OCI-LY7 (cell line): ENCODE data around the gene AMHR2. TPM values are rescaled to one million over a fixed set of nuclear protein-coding genes. Genes with fewer than 3 reads are reported as not detected.

ENCODE experiments used
- BruUV-seq: library from RNA; stranded (reverse); fragments of 400-500 nt; replicated peaks from 2 replicates; lab custom pipeline; 2021; lab: Mats Ljungman, UMichigan
- CTCF ChIA-PET: fragments of 300-600 bp; sonication (Branson Sonifier 250); formaldehyde crosslinking; loops from one replicate; lab custom pipeline; 2022; ENCODE audit warnings: antibody characterized with exemption; ENCODE audit not compliant: unreplicated experiment; lab: Charles Lee
- POLR2A ChIA-PET: fragments of 300-600 bp; sonication (Branson Sonifier 250); formaldehyde crosslinking; loops from one replicate; lab custom pipeline; 2022; ENCODE audit warnings: antibody characterized with exemption; lab: Charles Lee
- DNase-seq: peaks from one replicate; pipeline ENCODE4 v3.0.0-alpha.2; 2015; ENCODE audit warnings: low spot score
- H2AFZ ChIP-seq: fragments of 200-600 bp; sonication (generic), shearing (Covaris generic); 2 replicates; pipeline ENCODE4 v1.6.1; 2014; ENCODE audit warnings: mild to moderate bottlenecking, antibody characterized with exemption, low read length, moderate library complexity
- H3K27ac ChIP-seq: fragments of 200-600 bp; sonication (generic); 2 replicates; pipeline ENCODE4 v1.5.1; 2014; ENCODE audit warnings: mixed run types, low read depth, mild to moderate bottlenecking, moderate library complexity, low read length, inconsistent platforms; ENCODE audit not compliant: poor library complexity, severe bottlenecking
- H3K36me3 ChIP-seq: fragments of 200-600 bp; sonication (generic); 2 replicates; pipeline ENCODE4 v1.6.1; 2014; ENCODE audit warnings: mild to moderate bottlenecking, antibody characterized with exemption, low read length, moderate library complexity, mixed read lengths; ENCODE audit not compliant: insufficient read depth
- H3K4me1 ChIP-seq: fragments of 200-600 bp; sonication (generic); 2 replicates; pipeline ENCODE4 v1.5.1; 2014; ENCODE audit warnings: mild to moderate bottlenecking, low read length; ENCODE audit not compliant: insufficient read depth, poor library complexity, severe bottlenecking
- H3K4me2 ChIP-seq: fragments of 200-600 bp; sonication (generic); 2 replicates; pipeline ENCODE4 v1.6.1; 2014; ENCODE audit warnings: mild to moderate bottlenecking, low read length
- H3K4me3 ChIP-seq: fragments of 200-600 bp; sonication (generic); 2 replicates; pipeline ENCODE4 v1.5.1; 2014; ENCODE audit warnings: mild to moderate bottlenecking, low read depth, low read length; ENCODE audit not compliant: poor library complexity, severe bottlenecking
- H3K79me2 ChIP-seq: fragments of 200-600 bp; sonication (generic); 2 replicates; pipeline ENCODE4 v1.6.1; 2016; ENCODE audit warnings: low read depth, mild to moderate bottlenecking, low read length, moderate library complexity, mixed read lengths; ENCODE audit not compliant: insufficient read depth
- H3K9me2 ChIP-seq: fragments of 200-600 bp; sonication (generic); 2 replicates; pipeline ENCODE4 v1.6.1; 2016; ENCODE audit warnings: mild to moderate bottlenecking, low read length, mixed read lengths; ENCODE audit not compliant: insufficient read depth
- H3K9me3 ChIP-seq: fragments of 200-600 bp; sonication (generic); 2 replicates; pipeline ENCODE4 v1.6.1; 2014; ENCODE audit warnings: mild to moderate bottlenecking, mixed run types, low read length, mixed read lengths
- H4K20me1 ChIP-seq: fragments of 200-600 bp; sonication (generic); 2 replicates; pipeline ENCODE4 v1.6.1; 2014; ENCODE audit warnings: mild to moderate bottlenecking, antibody characterized with exemption, low read length, moderate library complexity, mixed read lengths; ENCODE audit not compliant: insufficient read depth
- EZH2phosphoT487 ChIP-seq: fragments of 200-600 bp; sonication (generic); IDR thresholded peaks from 2 replicates; pipeline ENCODE4 v1.6.1; 2018; ENCODE audit warnings: low read depth, borderline replicate concordance, mild to moderate bottlenecking, mixed run types, antibody characterized with exemption, low read length, moderate library complexity, mixed read lengths
- intact Hi-C: fragments of 100-400 bp; cut with micrococcal nuclease; formaldehyde crosslinking; loops from one replicate; pipeline ENCODE4 v1.10.0; 2022; ENCODE audit not compliant: unreplicated experiment
- total RNA-seq, 2 experiments: library from RNA; depleted of rRNA in 1 of 2; stranded (reverse); fragments of >200 nt in 1 of 2; shearing (Covaris generic) in 1 of 2; gene quantifications; 2 replicates each; pipeline ENCODE4 v1.2.3, GENCODE V29; 2014 to 2022
- TF ChIP-seq, protein P1 (sequence below): fragments of 200-600 bp; sonication (generic); conservative IDR thresholded peaks from 2 replicates; pipeline ENCODE4 v1.5.1; 2014; ENCODE audit warnings: mild to moderate bottlenecking, antibody characterized with exemption, low read length, moderate library complexity, mixed read lengths

Gene AMHR2
- total RNA-seq, 2 experiments from 2014 or later, result not detected

- intact Hi-C loops, result no loop called here
- TF ChIP-seq, protein P1, sequence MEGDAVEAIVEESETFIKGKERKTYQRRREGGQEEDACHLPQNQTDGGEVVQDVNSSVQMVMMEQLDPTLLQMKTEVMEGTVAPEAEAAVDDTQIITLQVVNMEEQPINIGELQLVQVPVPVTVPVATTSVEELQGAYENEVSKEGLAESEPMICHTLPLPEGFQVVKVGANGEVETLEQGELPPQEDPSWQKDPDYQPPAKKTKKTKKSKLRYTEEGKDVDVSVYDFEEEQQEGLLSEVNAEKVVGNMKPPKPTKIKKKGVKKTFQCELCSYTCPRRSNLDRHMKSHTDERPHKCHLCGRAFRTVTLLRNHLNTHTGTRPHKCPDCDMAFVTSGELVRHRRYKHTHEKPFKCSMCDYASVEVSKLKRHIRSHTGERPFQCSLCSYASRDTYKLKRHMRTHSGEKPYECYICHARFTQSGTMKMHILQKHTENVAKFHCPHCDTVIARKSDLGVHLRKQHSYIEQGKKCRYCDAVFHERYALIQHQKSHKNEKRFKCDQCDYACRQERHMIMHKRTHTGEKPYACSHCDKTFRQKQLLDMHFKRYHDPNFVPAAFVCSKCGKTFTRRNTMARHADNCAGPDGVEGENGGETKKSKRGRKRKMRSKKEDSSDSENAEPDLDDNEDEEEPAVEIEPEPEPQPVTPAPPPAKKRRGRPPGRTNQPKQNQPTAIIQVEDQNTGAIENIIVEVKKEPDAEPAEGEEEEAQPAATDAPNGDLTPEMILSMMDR, result no peak
- TF ChIP-seq EZH2phosphoT487, result no peak
- H2AFZ ChIP-seq, result no peak overlapping the region
- H3K36me3 ChIP-seq, result peaks cover 99% of the 10 kb centered on the region
- POLR2A ChIA-PET, result interaction anchor here (0.6 to 0.8 kb wide), 2 partner anchors 24 to 158 kb away, joined by 3 read pairs; partner anchors contain the start of gene ATF7
- no peak overlapping the region for H3K4me3 ChIP-seq
- peaks cover 24% of the 10 kb centered on the region for H3K4me1 ChIP-seq
- no peaks in the 10 kb centered on the region for H3K9me3 ChIP-seq
- no peak for DNase-seq
- BruUV-seq, result no TSS peak
- H3K79me2 ChIP-seq, result peaks cover 49% of the 10 kb centered on the region; the same call in 1 of the 2 replicates
- H3K9me2 ChIP-seq, result no peaks in the 10 kb centered on the region
- CTCF ChIA-PET, result interaction anchor here (0.6 kb wide), 1 partner anchor 79 kb away, joined by 3 read pairs; no protein-coding TSS in a partner anchor
- peaks cover 34% of the 10 kb centered on the region; the same call in 1 of the 2 replicates for H4K20me1 ChIP-seq
- no peak overlapping the region for H3K4me2 ChIP-seq
- no peak overlapping the region for H3K27ac ChIP-seq
Measured at GRCh38 chr12:53467880-53468279, 44.2 kb downstream of the AMHR2 start.

DNA sequence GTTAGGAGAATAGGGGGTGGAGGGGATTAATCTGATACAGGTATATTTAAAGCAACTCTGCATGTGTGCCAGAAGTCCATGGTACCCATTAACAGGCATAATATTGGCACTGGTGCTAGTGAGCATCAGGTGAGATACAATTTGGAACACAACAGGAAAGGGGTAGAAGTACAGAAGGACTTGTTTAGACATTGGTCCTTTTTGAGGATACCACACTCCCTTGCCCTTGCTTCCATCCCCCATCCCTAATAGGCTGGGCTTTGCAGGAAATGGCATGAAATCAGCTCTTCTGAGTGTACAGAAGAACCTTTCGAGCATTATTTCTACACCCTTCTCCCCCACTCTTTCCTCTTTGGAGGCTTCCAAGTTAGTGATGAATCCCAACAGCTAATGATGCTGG, 44.6 kb downstream of the AMHR2 start:
- H3K4me3 ChIP-seq, result no peak overlapping the region
- H3K27ac ChIP-seq, result no peak overlapping the region
- ChIA-PET CTCF (interaction anchor here (0.6 kb wide), 1 partner anchor 80 kb away, joined by 3 read pairs; no protein-coding TSS in a partner anchor), POLR2A (interaction anchor here (0.8 kb wide), 1 partner anchor 23 kb away, joined by 3 read pairs; no protein-coding TSS in a partner anchor)
- TF ChIP-seq, protein P1, result no peak
- no peak for TF ChIP-seq EZH2phosphoT487
- peaks cover 24% of the 10 kb centered on the region for H3K4me1 ChIP-seq
- no peak overlapping the region for H2AFZ ChIP-seq
- DNase-seq, result no peak
- H3K79me2 ChIP-seq, result peaks cover 47% of the 10 kb centered on the region; the same call in 1 of the 2 replicates
- intact Hi-C loops, result no loop called here
- H3K9me3 ChIP-seq, result no peaks in the 10 kb centered on the region
- no peak overlapping the region for H3K4me2 ChIP-seq
- H3K36me3 ChIP-seq, result peaks cover 99% of the 10 kb centered on the region
- H4K20me1 ChIP-seq, result peaks cover 30% of the 10 kb centered on the region; the same call in 1 of the 2 replicates
- H3K9me2 ChIP-seq, result no peaks in the 10 kb centered on the region
- BruUV-seq, result TSS peak; percentile 31

DNA sequence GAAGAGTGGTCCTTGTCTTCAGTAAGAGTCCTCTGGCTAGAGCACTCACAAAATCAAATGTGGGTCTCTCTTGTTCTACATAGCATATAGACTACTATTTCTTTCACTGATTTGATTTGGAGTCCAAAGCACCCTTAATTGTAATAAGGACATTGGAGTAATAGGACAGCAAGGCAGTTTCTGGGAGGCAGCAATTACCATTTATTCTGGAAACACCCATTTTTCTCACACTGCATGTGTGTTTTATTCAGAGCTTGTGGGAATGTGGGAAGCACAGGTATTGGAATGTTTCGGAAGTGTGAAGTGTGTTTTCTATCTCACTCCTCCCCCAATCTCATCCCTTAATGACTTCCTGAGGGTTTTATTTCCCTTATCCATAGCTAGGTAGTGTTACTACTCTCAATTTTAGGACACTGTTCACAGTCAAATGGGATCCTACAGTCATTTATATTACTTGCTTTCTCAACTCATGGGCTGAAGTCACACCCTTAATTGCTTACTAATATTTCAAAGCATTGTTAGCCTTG, 48.5 kb downstream of the AMHR2 start:
- H3K27ac ChIP-seq, result no peak overlapping the region
- no peak for DNase-seq
- peaks cover 36% of the 10 kb centered on the region for H4K20me1 ChIP-seq
- no peaks in the 10 kb centered on the region for H3K9me3 ChIP-seq
- BruUV-seq, result no TSS peak
- CTCF ChIA-PET, result no interaction called here
- TF ChIP-seq, protein P1, result no peak
- no peak for TF ChIP-seq EZH2phosphoT487
- H2AFZ ChIP-seq, result no peak overlapping the region
- peaks cover 69% of the 10 kb centered on the region for H3K79me2 ChIP-seq
- no peaks in the 10 kb centered on the region for H3K9me2 ChIP-seq
- POLR2A ChIA-PET, result interaction anchor here (0.6 to 1.0 kb wide), 3 partner anchors 10 to 1694 kb away, joined by 3 to 15 read pairs (median 5); no protein-coding TSS in a partner anchor
- intact Hi-C loops, result no loop called here
- no peak overlapping the region for H3K4me2 ChIP-seq
- H3K4me1 ChIP-seq, result peaks cover 19% of the 10 kb centered on the region
- H3K4me3 ChIP-seq, result no peak overlapping the region
- H3K36me3 ChIP-seq, result peaks cover 99% of the 10 kb centered on the region
